HG02885 (cell line): ENCODE data around the gene UBAC1.
"Not testable (repeated sequence)": the region's sequence is repeated elsewhere in the genome, so short reads cannot be mapped to it uniquely, and the experiment has no call there.

Experiments used
- ATAC-seq: cut with Tn5 transposase; IDR thresholded peaks from one replicate; pipeline ENCODE4 v1.9.1; 2021; ENCODE audit warnings: mild to moderate bottlenecking; ENCODE audit not compliant: unreplicated experiment, poor library complexity

UBAC1 gene

GRCh38 chr9:135946392-135946994, 14.7 kb downstream of the UBAC1 start:
- ATAC-seq, result no peak

GRCh38 chr9:135945969-135946368, 15.2 kb downstream of the UBAC1 start:
- no peak for ATAC-seq

DNA sequence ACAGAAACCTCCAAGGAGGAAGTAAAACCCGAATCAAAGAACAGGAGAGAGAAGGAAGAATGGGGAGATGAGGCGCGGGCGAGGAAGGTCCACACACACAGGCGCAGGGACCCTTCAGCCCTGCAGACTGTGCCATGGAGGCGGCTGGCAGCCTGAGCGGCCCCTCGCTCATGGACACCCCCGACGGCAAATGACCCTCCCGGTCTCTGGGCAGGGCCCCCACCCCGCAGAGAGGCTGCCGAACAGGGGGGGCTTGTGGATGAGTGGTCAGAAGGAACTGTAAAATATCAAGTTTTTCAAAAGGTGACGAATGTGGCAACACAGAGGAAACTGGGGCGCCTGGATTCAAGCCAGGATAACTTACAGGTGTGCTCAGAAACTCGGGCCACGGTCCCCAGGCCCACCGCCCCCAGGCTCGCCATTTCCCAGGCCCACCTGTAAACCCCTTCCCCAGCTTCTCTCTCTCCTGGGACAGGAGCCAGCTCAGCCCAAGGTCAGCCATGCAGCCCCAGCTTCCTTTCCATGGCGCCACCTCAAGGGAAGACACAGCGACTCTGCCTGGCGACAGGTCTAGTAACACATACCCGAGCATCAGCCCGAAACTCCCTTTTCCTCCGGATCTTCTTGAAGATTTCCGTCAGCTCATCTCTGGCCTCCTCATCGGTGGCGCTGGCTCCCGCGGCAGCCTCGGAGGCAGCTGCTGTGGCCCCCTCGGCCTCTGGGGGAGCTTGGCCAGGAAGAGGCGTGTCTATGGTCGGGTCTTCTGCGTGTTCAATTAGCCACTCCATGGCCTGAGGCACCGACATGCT, 16.5 kb downstream of the UBAC1 start:
- no peak for ATAC-seq

DNA sequence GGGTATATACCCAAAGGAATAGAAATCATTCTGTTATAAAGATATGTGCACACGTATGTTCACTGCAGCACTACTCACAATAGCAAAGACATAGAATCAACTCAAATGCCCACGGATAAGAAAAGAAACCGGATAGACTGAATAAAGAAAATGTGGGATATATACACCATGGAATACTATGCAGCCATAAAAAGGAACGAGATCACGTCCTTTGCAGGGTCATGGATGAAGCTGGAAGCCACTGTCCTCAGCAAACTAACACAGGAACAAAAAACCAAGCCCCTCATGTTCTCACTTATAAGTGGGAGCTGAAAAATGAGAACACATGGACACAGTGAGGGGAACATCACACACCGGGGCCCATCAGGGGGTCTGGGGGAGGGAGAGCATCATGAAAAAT, 17.6 kb downstream of the UBAC1 start:
- ATAC-seq, result not testable (repeated sequence)

DNA sequence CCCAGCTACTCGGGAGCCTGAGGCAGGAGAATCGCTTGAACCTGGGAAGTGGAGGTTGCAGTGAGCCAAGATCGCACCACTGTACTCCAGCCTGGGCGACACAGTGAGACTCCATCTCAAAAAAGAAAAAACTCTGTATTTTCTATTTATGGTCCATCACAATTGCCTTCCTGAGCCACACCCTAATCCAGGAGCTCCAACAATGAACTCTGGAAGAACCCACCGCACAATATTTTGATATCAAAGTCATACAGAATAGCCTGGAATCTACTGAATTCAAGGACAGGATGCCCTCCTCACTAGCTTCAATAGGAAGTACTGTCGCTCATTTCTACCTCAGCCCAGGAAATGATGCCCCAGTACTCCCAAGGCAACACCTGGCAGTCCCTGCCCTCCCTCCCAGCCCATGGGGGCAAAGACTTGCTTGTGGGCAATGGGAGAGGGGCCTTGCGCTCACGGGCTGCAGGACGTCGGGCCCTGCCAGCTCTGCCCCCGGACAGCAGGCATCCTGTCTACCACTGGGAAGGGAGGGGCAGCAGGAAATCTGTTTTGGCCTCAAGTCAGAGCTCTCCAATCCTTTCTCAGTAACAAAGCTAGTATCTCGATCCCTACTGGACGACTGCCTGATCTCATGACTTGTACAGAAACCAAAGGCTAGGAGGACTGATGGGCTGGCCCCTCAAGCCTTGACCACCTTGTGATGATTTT, 19.7 kb downstream of the UBAC1 start:
- ATAC-seq, result no peak

GRCh38 chr9:135939351-135940265, 21.6 kb downstream of the UBAC1 start:
- ATAC-seq, result no peak

- ATAC-seq, result no peak
Observed at GRCh38 chr9:135937521-135938489, 23.4 kb downstream of the UBAC1 start.

GRCh38 chr9:135933114-135933513, 28.1 kb downstream of the UBAC1 start:
- ATAC-seq, result no peak

GRCh38 chr9:135932656-135933055, 28.5 kb downstream of the UBAC1 start:
- no peak for ATAC-seq

- ATAC-seq, result no peak
Observed at GRCh38 chr9:135931349-135931820, 29.8 kb downstream of the UBAC1 start.

DNA sequence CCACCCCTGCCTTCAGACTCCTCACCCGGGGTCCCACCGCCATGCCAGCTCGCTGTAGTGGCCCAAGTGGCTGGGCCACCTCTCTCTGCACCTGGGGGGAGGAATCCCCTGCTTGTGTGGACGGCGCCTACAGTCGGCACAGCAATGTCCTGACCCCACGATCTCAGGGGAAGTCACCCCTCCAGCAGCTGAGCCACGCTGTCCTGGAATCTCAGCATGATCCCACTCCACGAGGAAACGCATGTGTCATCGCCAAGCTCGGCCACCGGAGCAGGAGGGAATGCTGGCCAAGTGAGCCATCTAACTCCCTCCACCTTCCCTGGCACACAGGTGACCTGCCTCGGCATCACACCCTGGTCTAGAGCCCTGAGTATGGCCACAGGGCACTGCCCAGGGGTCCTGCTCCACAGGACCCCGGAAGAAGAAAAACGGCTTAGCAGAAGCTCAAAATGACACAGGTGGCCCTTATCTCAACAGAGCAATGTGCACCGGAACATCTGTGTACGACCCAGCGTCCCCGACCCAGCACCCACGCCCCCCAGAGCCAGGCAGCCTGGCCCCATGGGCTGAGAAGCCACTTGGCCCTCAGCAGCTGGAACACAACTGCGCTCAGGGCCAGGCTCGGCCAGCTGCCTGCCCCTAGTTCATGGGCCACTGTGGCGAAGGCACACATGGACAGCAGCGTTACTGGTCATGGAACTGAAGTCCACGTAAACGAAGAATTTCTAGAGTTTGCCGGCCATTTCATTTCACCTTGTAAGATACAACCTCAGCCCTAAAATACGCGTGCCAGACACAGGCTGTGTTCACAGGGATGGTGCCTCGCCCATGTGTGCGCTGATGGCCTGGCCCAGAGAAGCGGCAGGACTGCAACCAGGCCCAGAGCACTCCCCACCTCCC, 30.5 kb downstream of the UBAC1 start:
- no peak for ATAC-seq

DNA sequence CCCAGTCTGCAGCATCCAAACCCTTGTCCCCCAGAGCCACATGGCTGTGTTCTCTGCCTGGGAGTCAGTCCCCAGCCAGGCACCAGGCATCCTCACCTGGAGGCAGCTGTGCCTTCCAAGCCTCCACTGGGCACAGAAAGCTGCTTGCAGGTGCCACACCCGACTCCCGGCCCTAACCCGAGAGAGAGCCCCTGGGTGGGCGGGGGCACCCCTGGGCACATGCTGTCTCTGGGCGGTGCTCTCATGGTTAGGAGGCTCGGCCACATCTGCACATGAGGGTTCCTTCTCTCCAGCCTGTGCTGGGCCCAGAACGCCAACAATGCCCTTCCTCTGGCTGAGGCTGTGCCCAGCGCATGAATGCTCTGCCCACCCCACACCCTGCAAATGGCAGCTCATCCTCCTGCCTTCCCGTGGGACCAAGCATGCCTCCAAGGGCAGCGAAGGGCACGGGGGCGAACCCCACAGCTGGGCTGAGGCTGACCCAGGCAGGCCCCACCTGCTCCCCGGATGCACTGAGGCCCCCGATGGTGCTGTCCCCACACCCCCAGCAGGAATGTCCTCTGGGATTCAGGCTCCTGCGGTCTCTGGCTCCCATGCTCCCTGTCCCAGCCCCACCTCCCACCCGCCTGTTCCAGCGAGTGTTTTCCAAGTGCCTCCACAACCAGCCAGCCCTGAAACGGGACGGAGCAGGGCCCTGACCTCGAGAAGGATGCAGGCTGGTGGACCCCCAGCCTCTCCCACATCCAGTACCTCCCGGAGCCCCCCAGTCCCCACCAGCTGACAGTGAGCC, 31.3 kb downstream of the UBAC1 start:
- no peak for ATAC-seq

GRCh38 chr9:135928731-135929655, 32.2 kb downstream of the UBAC1 start:
- ATAC-seq, result no peak

DNA sequence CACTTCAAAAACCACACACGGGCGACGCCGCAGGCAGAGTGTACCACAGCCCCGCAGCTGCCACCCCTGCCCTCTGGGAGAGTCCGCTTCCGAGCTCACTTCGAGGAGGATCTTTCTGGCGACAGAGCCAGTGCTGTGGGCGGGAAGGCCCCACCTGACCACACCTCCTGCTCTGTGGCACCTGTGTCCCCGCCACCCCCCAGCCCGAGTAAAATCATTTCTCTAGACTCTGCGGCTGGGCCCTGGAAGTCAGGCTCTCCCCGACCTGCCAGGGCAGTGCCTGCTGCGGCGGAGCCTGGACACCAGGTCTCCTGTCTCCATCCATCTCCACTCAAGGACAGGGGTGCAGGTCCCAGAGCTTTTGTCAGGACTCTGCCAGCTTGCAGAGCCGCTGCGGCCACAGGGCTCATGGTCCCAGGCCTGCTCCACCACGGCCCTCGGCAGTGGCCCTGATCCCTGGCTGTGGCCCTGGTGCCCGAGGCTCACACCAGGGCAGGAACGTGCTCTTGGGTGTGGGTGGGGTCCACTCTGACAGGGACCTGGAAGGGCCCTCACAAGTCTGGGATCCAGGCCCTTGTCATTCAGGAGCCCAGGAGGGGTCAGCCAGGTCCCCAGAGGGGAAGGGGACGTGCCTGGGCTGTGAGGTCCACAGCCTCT, 33.0 kb downstream of the UBAC1 start:
- no peak for ATAC-seq

- ATAC-seq, result no peak
Observed at GRCh38 chr9:135927195-135928013, 33.8 kb downstream of the UBAC1 start.
